Activated B cell treated with CpG ODN at 0.5 μM for 24 hours (primary cell): Measurements from ENCODE around the gene RAD51B. TPM values are rescaled to one million over a fixed set of nuclear protein-coding genes. Genes with fewer than 3 reads are reported as not detected.

Experiments
- ATAC-seq: fragments of 200-7000 bp; cut with Tn5 transposase; one replicate; pipeline ENCODE4 v1.10.0; 2021; ENCODE audit warnings: low read depth, mild to moderate bottlenecking, moderate library complexity
- CTCF ChIA-PET: fragments of 350-600 bp; sonication (Branson Sonifier 250); formaldehyde crosslinking; loops from one replicate; lab custom pipeline; 2021; ENCODE audit warnings: antibody characterized with exemption; lab: Charles Lee
- POLR2A ChIA-PET: fragments of 350-600 bp; sonication (Branson Sonifier 250); formaldehyde crosslinking; loops from one replicate; lab custom pipeline; 2021; ENCODE audit warnings: antibody characterized with exemption; lab: Charles Lee
- DNase-seq: peaks from one replicate; pipeline ENCODE4 v3.0.0; 2022
- H3K27ac Mint-ChIP-seq: one replicate; pipeline ENCODE4 v1.8.0; 2020; ENCODE audit warnings: mixed read lengths
- H3K27me3 Mint-ChIP-seq: one replicate; pipeline ENCODE4 v1.8.0; 2021; ENCODE audit warnings: mixed read lengths
- H3K36me3 Mint-ChIP-seq: one replicate; pipeline ENCODE4 v1.8.0; 2021; ENCODE audit warnings: low read depth, mixed read lengths
- H3K4me1 Mint-ChIP-seq: one replicate; pipeline ENCODE4 v1.8.0; 2021; ENCODE audit warnings: mixed read lengths
- H3K4me3 Mint-ChIP-seq: one replicate; pipeline ENCODE4 v1.8.0; 2020; ENCODE audit warnings: mild to moderate bottlenecking, mixed read lengths
- H3K9me3 Mint-ChIP-seq: one replicate; pipeline ENCODE4 v1.8.0; 2020; ENCODE audit warnings: mixed read lengths
- intact Hi-C: fragments of 100-400 bp; cut with micrococcal nuclease; formaldehyde crosslinking; loops from one replicate; pipeline ENCODE4 v1.15.1; 2024
- total RNA-seq: library from RNA; stranded (reverse); gene quantifications from 2 replicates; pipeline ENCODE4 v1.2.3, GENCODE V29; 2022
- TF ChIP-seq, protein P1 (sequence below): fragments of 200-600 bp; IDR thresholded peaks from one replicate; pipeline ENCODE4 v1.8.0; 2022; ENCODE audit warnings: antibody characterized with exemption, mild to moderate bottlenecking

The RAD51B gene
- total RNA-seq, 1 donor from 2014 or later, result 53.9 TPM

GRCh38 chr14:68145036-68145435, 325.5 kb downstream of the RAD51B start:
- CTCF ChIA-PET, result no interaction called here
- H3K4me3 Mint-ChIP-seq, result no peak overlapping the region
- intact Hi-C loops, result loop anchor here (2.0 kb wide), 1 partner anchor 14 kb away; no protein-coding TSS in a partner anchor
- DNase-seq, result no peak
- H3K27me3 Mint-ChIP-seq, result no peaks in the 10 kb centered on the region
- H3K27ac Mint-ChIP-seq, result no peak overlapping the region
- TF ChIP-seq, protein P1, sequence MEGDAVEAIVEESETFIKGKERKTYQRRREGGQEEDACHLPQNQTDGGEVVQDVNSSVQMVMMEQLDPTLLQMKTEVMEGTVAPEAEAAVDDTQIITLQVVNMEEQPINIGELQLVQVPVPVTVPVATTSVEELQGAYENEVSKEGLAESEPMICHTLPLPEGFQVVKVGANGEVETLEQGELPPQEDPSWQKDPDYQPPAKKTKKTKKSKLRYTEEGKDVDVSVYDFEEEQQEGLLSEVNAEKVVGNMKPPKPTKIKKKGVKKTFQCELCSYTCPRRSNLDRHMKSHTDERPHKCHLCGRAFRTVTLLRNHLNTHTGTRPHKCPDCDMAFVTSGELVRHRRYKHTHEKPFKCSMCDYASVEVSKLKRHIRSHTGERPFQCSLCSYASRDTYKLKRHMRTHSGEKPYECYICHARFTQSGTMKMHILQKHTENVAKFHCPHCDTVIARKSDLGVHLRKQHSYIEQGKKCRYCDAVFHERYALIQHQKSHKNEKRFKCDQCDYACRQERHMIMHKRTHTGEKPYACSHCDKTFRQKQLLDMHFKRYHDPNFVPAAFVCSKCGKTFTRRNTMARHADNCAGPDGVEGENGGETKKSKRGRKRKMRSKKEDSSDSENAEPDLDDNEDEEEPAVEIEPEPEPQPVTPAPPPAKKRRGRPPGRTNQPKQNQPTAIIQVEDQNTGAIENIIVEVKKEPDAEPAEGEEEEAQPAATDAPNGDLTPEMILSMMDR, result no peak
- peaks cover 4% of the 10 kb centered on the region for H3K36me3 Mint-ChIP-seq
- H3K4me1 Mint-ChIP-seq, result no peaks in the 10 kb centered on the region
- ATAC-seq, result no peak
- POLR2A ChIA-PET, result no interaction called here
- peaks cover 8% of the 10 kb centered on the region for H3K9me3 Mint-ChIP-seq

- POLR2A ChIA-PET, result no interaction called here
- Mint-ChIP-seq H3K9me3 (peaks cover 8% of the 10 kb centered on the region), H3K27ac (no peak overlapping the region), H3K4me3 (no peak overlapping the region), H3K4me1 (no peaks in the 10 kb centered on the region), H3K27me3 (no peaks in the 10 kb centered on the region), H3K36me3 (peaks cover 7% of the 10 kb centered on the region)
- TF ChIP-seq, protein P1, result no peak
- intact Hi-C loops, result loop anchor here (2.0 kb wide), 1 partner anchor 15 kb away; no protein-coding TSS in a partner anchor
- ATAC-seq, result no peak
- no peak for DNase-seq
- CTCF ChIA-PET, result no interaction called here
Observed at GRCh38 chr14:68145539-68145938, 326.0 kb downstream of the RAD51B start.

- no peaks in the 10 kb centered on the region for H3K4me1 Mint-ChIP-seq
- TF ChIP-seq, protein P1, result no peak
- CTCF ChIA-PET, result no interaction called here
Observed at GRCh38 chr14:68146818-68147217, 327.2 kb downstream of the RAD51B start.

DNA sequence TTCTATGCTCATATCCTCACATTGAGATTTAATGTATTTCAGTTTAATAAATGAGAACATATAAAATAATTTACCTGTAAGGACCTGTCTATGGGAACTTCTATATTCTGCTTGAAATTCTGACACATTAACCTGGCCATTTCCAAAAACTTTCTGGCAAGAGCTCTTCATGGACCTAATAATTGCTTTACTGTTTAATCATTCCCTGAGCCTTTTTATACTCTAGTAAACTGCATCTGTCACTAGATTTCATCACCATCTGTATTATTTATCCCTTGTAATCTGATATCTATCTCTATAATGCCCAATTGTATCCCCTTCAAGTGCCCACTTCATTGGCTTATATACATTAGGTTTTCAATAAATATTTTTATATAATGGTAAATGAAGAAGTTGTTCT, 327.7 kb downstream of the RAD51B start:
- H3K27ac Mint-ChIP-seq, result no peak overlapping the region
- no peak for ATAC-seq

More at GRCh38 chr14:68146818-68147217, 327.2 kb downstream of the RAD51B start:
- DNase-seq, result no peak
- no peak overlapping the region for H3K27ac Mint-ChIP-seq
- ATAC-seq, result no peak
- H3K4me3 Mint-ChIP-seq, result no peak overlapping the region
- intact Hi-C loops, result no loop called here
- POLR2A ChIA-PET, result no interaction called here
- H3K9me3 Mint-ChIP-seq, result peaks cover 15% of the 10 kb centered on the region
- H3K27me3 Mint-ChIP-seq, result no peaks in the 10 kb centered on the region
- peaks cover 14% of the 10 kb centered on the region for H3K36me3 Mint-ChIP-seq

GRCh38 chr14:68148276-68148675, 328.7 kb downstream of the RAD51B start:
- no peaks in the 10 kb centered on the region for H3K27me3 Mint-ChIP-seq
- intact Hi-C loops, result no loop called here
- TF ChIP-seq, protein P1, result no peak
- peaks cover 22% of the 10 kb centered on the region for H3K36me3 Mint-ChIP-seq
- H3K9me3 Mint-ChIP-seq, result peaks cover 22% of the 10 kb centered on the region
- CTCF ChIA-PET, result no interaction called here
- DNase-seq, result no peak
- POLR2A ChIA-PET, result no interaction called here
- H3K27ac Mint-ChIP-seq, result no peak overlapping the region
- no peak for ATAC-seq
- H3K4me3 Mint-ChIP-seq, result no peak overlapping the region
- H3K4me1 Mint-ChIP-seq, result peaks cover 1% of the 10 kb centered on the region

More for the DNA sequence above, 327.7 kb downstream of the RAD51B start:
- H3K9me3 Mint-ChIP-seq, result peaks cover 18% of the 10 kb centered on the region
- TF ChIP-seq, protein P1, result no peak
- ChIA-PET POLR2A (no interaction called here), CTCF (no interaction called here)
- no peak for DNase-seq
- intact Hi-C loops, result no loop called here
- peaks cover 17% of the 10 kb centered on the region for H3K36me3 Mint-ChIP-seq
- no peak overlapping the region for H3K4me3 Mint-ChIP-seq
- no peaks in the 10 kb centered on the region for H3K27me3 Mint-ChIP-seq
- H3K4me1 Mint-ChIP-seq, result no peaks in the 10 kb centered on the region
